ENCODE results near the gene SYT9.

GRCh38 chr11:7278314-7278917, 26.7 kb downstream of the SYT9 start:
- TF ChIP-seq CTCF (IDR thresholded peaks at IDR 0.05) (no peak), POLR2A (IDR thresholded peaks at IDR 0.05) (no peak)

Data from vagina (tissue), 2 donors.